Right lobe of liver (tissue), 4 donors: ENCODE results near the gene DIPK1B.

Experiments
- CTCF ChIP-seq, 4 donors: fragments of 200-600 bp in 3 of 4; fragments of 450-650 bp in 1 of 4; IDR thresholded peaks; one replicate each; pipeline versions ENCODE4 v1.5.1 to v1.8.0; 2016 to 2022; ENCODE audit warnings: antibody characterized with exemption in 4 of 4, mild to moderate bottlenecking in 2 of 4
- POLR2A ChIP-seq: fragments of 450-650 bp; IDR thresholded peaks from one replicate; pipeline ENCODE4 v1.6.1; 2017; ENCODE audit warnings: antibody characterized with exemption, mild to moderate bottlenecking
- donor health status: DM: no; HTN: no; CAD: no.
- donor health status: DM: no; HTN: no; CAD: no.
- donor health status: DM: no; HTN: yes; CAD: no.

GRCh38 chr9:136688274-136689107, 23.9 kb upstream of the DIPK1B start:
- TF ChIP-seq POLR2A, result no peak
- no peak for TF ChIP-seq CTCF (IDR thresholded peaks at IDR 0.05)
